HG03025 (cell line): Measurements from ENCODE around the gene SLC35F6.
"Not testable (repeated sequence)": the region's sequence is repeated elsewhere in the genome, so short reads cannot be mapped to it uniquely, and the experiment has no call there.

Source experiments
- ATAC-seq: cut with Tn5 transposase; IDR thresholded peaks from one replicate; pipeline ENCODE4 v1.9.1; 2021; ENCODE audit warnings: mild to moderate bottlenecking, moderate library complexity; ENCODE audit not compliant: unreplicated experiment, low FRiP score

SLC35F6 gene

DNA sequence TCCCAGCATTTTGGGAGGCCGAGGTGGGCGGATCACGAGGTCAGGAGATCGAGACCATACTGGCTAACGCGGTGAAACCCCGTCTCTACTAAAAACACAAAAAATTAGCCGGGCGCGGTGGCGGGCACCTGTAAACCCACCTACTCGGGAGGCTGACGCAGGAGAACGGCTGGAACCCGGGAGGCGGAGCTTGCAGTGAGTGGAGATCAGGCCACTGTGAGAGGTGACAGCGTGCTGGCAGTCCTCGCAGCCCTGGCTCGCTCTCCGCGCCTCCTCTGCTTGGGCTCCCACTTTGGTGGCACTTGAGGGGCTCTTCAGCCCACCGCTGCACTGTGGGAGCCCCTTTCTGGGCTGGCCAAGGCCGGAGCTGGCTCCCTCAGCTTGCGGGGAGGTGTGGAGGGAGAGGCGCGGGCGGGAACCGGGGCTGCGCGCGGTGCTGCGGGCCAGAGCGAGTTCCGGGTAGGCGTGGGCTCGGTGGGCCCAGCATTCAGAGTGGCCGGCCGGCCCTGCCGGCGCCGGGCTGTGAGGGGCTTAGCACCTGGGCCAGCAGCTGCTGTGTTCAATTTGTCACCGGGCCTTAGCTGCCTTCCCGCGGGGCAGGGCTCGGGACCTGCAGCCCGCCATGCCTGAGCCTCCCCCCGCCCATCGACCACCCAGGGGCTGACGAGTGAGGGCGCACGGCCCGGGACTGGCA lies 50.1 kb downstream of the SLC35F6 start:
- ATAC-seq, result not testable (repeated sequence)

DNA sequence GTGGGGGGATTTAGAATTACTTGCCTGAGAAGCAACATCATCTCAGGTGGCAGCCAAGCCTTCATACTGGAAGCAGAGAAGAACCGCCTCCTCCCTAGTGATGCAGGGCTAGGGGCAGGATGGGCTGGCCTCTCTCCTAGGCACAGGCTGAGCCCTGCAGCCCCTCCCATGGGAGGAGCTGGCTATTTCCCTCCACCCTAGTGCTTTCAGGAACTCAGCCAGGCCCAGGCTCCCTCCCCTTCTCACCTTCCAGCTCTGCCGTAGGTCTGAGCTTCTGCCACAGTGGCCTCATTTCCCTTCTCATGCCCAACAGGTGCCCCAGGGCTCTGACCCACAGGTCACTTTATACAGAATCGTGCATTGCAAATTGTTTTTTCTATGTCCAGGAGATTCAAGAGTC lies 52.8 kb downstream of the SLC35F6 start:
- no peak for ATAC-seq

DNA sequence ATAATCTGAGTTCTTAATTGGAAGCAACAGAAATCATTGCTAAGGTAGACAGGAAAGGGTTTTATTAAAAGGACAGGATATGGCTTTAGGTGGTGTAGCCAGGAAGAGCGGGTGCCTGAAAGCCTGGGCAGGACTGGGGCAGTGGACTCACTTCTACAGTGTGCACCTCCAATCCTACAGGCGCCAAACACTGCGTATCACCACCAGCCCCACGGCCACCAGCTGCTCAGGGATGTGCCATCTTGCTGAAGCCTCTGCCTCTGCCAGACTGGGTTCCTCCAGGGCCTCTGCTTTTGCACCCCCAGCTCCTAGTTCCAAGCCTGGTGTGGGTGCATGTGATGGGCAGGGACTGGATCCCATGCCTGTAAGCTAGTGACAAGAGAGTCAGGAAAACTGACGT lies 54.2 kb downstream of the SLC35F6 start:
- no peak for ATAC-seq

- no peak for ATAC-seq
These were observed 54.9 kb downstream of the SLC35F6 start for GRCh38 chr2:26818972-26819371.

GRCh38 chr2:26820932-26821331 lies 56.8 kb downstream of the SLC35F6 start:
- ATAC-seq, result no peak

- no peak for ATAC-seq
These were observed 58.8 kb downstream of the SLC35F6 start for GRCh38 chr2:26822877-26823276.
